Stimulated activated CD8-positive, alpha-beta memory T cell treated with anti-CD3 and anti-CD28 coated beads, Interleukin-15, amount 100 ng/mL, for 4 hours (primary cell): ENCODE results near the gene SLC33A1.
"Not testable (repeated sequence)": the region's sequence is repeated elsewhere in the genome, so short reads cannot be mapped to it uniquely, and the experiment has no call there.

Source experiments
- DNase-seq, 2 donors: peaks; one replicate each; pipeline ENCODE4 v3.0.0-alpha.2; 2020; ENCODE audit warnings: low read depth in 2 of 2

Gene SLC33A1

GRCh38 chr3:155862290-155862982 lies 8.2 kb upstream of the SLC33A1 start:
- DNase-seq: peak; percentile 18 to 63

GRCh38 chr3:155861476-155862183 lies 7.4 kb upstream of the SLC33A1 start:
- DNase-seq: no peak

- not testable (repeated sequence) for DNase-seq
Measured at GRCh38 chr3:155860424-155860823, 6.2 kb upstream of the SLC33A1 start.

GRCh38 chr3:155859859-155860258 lies 5.6 kb upstream of the SLC33A1 start:
- DNase-seq: no peak

GRCh38 chr3:155853214-155854140 lies 750 bp downstream of the SLC33A1 start:
- DNase-seq: no peak

GRCh38 chr3:155852341-155852740 lies 1.9 kb downstream of the SLC33A1 start:
- DNase-seq: no peak

GRCh38 chr3:155849404-155849803 lies 4.8 kb downstream of the SLC33A1 start:
- DNase-seq: not testable (repeated sequence)

GRCh38 chr3:155847993-155848392 lies 6.2 kb downstream of the SLC33A1 start:
- no peak for DNase-seq

- no peak for DNase-seq
Measured at GRCh38 chr3:155846119-155846518, 8.1 kb downstream of the SLC33A1 start.

- no peak for DNase-seq
Measured at GRCh38 chr3:155843569-155843968, 10.7 kb downstream of the SLC33A1 start.

- no peak for DNase-seq
Measured at GRCh38 chr3:155835341-155836071, 18.7 kb downstream of the SLC33A1 start.

GRCh38 chr3:155828490-155829098 lies 25.6 kb downstream of the SLC33A1 start:
- not testable (repeated sequence) for DNase-seq

- no peak for DNase-seq
Measured at GRCh38 chr3:155815030-155815545, 39.1 kb downstream of the SLC33A1 start.

- not testable (repeated sequence) for DNase-seq
Measured at GRCh38 chr3:155813224-155813623, 41.0 kb downstream of the SLC33A1 start.

GRCh38 chr3:155809181-155809580 lies 45.0 kb downstream of the SLC33A1 start:
- no peak for DNase-seq

GRCh38 chr3:155807823-155808222 lies 46.4 kb downstream of the SLC33A1 start:
- DNase-seq: no peak

GRCh38 chr3:155805802-155806618 lies 48.2 kb downstream of the SLC33A1 start, which contains the start of gene C3orf33:
Gene C3orf33 (minus strand): TSS chr3:155806278. CDS start chr3:155806252, 26 bp downstream.
- DNase-seq: peak; percentile 50 to 71

- DNase-seq: peak in 1 of 2 donors; percentile 9
Measured at GRCh38 chr3:155805204-155805801, 48.9 kb downstream of the SLC33A1 start.

GRCh38 chr3:155804323-155804722 lies 49.9 kb downstream of the SLC33A1 start:
- DNase-seq: no peak
